ENCODE results near the gene SPACA1.

DNA sequence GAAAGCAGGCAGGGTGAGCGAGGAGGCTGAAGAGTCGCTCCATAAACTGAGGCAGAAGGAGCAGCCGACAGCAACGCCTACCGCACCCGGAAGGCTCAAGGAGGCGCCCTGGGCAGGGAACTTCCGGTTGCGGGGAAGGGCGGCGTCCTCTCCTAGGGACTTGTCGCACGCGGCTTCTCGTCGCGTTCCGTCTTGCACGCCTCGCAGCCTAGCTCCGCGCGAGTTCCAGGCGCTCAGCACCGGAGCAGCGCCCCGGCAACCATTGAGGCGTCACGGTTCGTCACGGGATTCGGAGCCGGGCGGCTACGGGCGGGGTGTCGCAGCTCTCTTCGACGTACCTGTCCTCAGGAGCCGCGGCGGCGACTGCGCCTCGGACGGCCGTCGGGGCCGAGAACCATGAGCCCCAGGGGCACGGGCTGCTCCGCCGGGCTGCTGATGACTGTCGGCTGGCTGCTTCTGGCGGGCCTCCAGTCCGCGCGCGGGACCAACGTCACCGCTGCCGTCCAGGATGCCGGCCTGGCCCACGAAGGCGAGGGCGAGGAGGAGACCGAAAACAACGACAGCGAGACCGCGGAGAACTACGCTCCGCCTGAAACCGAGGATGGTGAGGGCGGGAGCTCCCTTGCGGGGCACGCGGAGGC, at the start of gene SPACA1:
- TF ChIP-seq, protein P1, sequence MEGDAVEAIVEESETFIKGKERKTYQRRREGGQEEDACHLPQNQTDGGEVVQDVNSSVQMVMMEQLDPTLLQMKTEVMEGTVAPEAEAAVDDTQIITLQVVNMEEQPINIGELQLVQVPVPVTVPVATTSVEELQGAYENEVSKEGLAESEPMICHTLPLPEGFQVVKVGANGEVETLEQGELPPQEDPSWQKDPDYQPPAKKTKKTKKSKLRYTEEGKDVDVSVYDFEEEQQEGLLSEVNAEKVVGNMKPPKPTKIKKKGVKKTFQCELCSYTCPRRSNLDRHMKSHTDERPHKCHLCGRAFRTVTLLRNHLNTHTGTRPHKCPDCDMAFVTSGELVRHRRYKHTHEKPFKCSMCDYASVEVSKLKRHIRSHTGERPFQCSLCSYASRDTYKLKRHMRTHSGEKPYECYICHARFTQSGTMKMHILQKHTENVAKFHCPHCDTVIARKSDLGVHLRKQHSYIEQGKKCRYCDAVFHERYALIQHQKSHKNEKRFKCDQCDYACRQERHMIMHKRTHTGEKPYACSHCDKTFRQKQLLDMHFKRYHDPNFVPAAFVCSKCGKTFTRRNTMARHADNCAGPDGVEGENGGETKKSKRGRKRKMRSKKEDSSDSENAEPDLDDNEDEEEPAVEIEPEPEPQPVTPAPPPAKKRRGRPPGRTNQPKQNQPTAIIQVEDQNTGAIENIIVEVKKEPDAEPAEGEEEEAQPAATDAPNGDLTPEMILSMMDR (IDR thresholded peaks at IDR 0.05), result no peak
- no peak for TF ChIP-seq POLR2AphosphoS5 (IDR thresholded peaks at IDR 0.05)
- no peak for TF ChIP-seq POLR2A (IDR thresholded peaks at IDR 0.05)
